PFSK-1 (cell line): Measurements from ENCODE around the gene NKTR.

Experiments used
- FOXP2 ChIP-seq: optimal IDR thresholded peaks from 2 replicates; pipeline ENCODE3; 2011; ENCODE audit warnings: borderline replicate concordance, control low read depth, inconsistent platforms; ENCODE audit not compliant: insufficient read depth; ENCODE audit errors: extremely low read length, extremely low read depth
- POLR2AphosphoS5 ChIP-seq: IDR thresholded peaks from 2 replicates; pipeline ENCODE4 v1.6.1; 2012; ENCODE audit warnings: low read depth, mild to moderate bottlenecking, control low read depth, low read length, moderate library complexity
- SIN3A ChIP-seq: IDR thresholded peaks from 2 replicates; pipeline ENCODE4 v1.6.1; 2012; ENCODE audit warnings: mild to moderate bottlenecking, low read length, moderate library complexity, borderline replicate concordance; ENCODE audit not compliant: insufficient read depth
- TAF1 ChIP-seq: IDR thresholded peaks from 2 replicates; pipeline ENCODE4 v1.6.1; 2012; ENCODE audit warnings: low read length, control low read depth, borderline replicate concordance; ENCODE audit not compliant: insufficient read depth
- TF ChIP-seq, protein P1 (sequence below), 2 experiments: IDR thresholded peaks; 2 replicates each; pipeline versions ENCODE4 v1.6.1 to v1.8.0; 2011 to 2012; ENCODE audit warnings: low read depth in 2 of 2, low read length in 2 of 2, control low read depth in 1 of 2, inconsistent platforms in 1 of 2, mild to moderate bottlenecking in 1 of 2, moderate library complexity in 1 of 2; ENCODE audit not compliant: insufficient read depth in 1 of 2

Gene NKTR

DNA sequence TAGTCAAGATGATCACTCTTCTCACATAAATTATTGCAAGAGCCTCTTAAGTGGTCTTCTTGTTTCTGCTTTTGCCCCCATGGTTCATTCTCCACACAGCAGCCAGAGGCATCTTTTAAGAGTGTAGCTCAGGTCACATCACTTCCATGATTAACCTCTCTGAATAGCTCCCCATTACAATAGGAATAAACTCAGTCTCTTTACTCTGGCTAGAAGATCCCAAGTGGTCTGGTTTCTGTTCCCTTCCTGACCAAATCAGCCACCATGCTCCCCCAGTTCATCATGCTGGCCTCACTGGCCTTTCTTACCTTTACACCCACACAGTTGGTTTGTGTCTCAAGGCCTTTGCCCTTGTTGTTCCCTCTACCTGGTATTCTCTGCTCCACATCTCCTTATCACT lies 93.9 kb downstream of the NKTR start:
- TF ChIP-seq SIN3A = no peak
- TF ChIP-seq FOXP2 = no peak
- TF ChIP-seq TAF1 = no peak
- TF ChIP-seq, protein P1, sequence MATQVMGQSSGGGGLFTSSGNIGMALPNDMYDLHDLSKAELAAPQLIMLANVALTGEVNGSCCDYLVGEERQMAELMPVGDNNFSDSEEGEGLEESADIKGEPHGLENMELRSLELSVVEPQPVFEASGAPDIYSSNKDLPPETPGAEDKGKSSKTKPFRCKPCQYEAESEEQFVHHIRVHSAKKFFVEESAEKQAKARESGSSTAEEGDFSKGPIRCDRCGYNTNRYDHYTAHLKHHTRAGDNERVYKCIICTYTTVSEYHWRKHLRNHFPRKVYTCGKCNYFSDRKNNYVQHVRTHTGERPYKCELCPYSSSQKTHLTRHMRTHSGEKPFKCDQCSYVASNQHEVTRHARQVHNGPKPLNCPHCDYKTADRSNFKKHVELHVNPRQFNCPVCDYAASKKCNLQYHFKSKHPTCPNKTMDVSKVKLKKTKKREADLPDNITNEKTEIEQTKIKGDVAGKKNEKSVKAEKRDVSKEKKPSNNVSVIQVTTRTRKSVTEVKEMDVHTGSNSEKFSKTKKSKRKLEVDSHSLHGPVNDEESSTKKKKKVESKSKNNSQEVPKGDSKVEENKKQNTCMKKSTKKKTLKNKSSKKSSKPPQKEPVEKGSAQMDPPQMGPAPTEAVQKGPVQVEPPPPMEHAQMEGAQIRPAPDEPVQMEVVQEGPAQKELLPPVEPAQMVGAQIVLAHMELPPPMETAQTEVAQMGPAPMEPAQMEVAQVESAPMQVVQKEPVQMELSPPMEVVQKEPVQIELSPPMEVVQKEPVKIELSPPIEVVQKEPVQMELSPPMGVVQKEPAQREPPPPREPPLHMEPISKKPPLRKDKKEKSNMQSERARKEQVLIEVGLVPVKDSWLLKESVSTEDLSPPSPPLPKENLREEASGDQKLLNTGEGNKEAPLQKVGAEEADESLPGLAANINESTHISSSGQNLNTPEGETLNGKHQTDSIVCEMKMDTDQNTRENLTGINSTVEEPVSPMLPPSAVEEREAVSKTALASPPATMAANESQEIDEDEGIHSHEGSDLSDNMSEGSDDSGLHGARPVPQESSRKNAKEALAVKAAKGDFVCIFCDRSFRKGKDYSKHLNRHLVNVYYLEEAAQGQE (IDR thresholded peaks at IDR 0.05; ENCODE audit: insufficient read depth in 1 of 2, low read depth in 2 of 2, low read length in 2 of 2) = no peak
- no peak for TF ChIP-seq POLR2AphosphoS5

- TF ChIP-seq SIN3A (no peak), FOXP2 (no peak), TAF1 (no peak), POLR2AphosphoS5 (no peak)
- TF ChIP-seq, protein P1 (IDR thresholded peaks at IDR 0.05; ENCODE audit: insufficient read depth in 1 of 2, low read depth in 2 of 2, low read length in 2 of 2) = no peak
Observed at GRCh38 chr3:42696356-42697288, 96.1 kb downstream of the NKTR start.

- TF ChIP-seq FOXP2 (no peak), TAF1 (no peak), POLR2AphosphoS5 (no peak), SIN3A (no peak)
- TF ChIP-seq, protein P1 (IDR thresholded peaks at IDR 0.05; ENCODE audit: insufficient read depth in 1 of 2, low read depth in 2 of 2, low read length in 2 of 2) = no peak
Observed at GRCh38 chr3:42697289-42698051, 97.0 kb downstream of the NKTR start.
